ENCODE results near the gene CYB561. TPM values are rescaled to one million over a fixed set of nuclear protein-coding genes. Genes with fewer than 3 reads are reported as not detected.

Gene CYB561
- total and polyA plus RNA-seq, 2 donors (not counting 3 experiments of a cell fraction or from before 2014, with no cell fraction given) = 34.9 to 71.1 TPM

GRCh38 chr17:63407741-63408330, 38.3 kb downstream of the CYB561 start:
- BruUV-seq (replicated peaks) = no TSS peak
- H3K9ac ChIP-seq (replicated peaks; ENCODE audit: extremely low read depth, insufficient read depth, low read length) = no peak overlapping the region
- no peaks in the 10 kb centered on the region for H3K27me3 ChIP-seq (ENCODE audit: control insufficient read depth in 2 of 2, insufficient read depth in 2 of 2, low read length in 2 of 2)
- no peaks in the 10 kb centered on the region for H3K36me3 ChIP-seq (ENCODE audit: control insufficient read depth in 2 of 2, extremely low read depth in 1 of 2, insufficient read depth in 2 of 2, low read length in 2 of 2)
- no peak for TF ChIP-seq MAX (IDR thresholded peaks at IDR 0.05; ENCODE audit: insufficient read depth, insufficient read length)
- no peak for TF ChIP-seq EZH2 (IDR thresholded peaks at IDR 0.05; ENCODE audit: borderline replicate concordance, low read depth, low read length, severe bottlenecking)
- no peak for TF ChIP-seq POLR2AphosphoS5 (IDR thresholded peaks at IDR 0.05; ENCODE audit: insufficient read depth, low read depth, low read length)
- TF ChIP-seq MYC (IDR thresholded peaks at IDR 0.05; ENCODE audit: low read depth, low read length) = no peak
- no peak for TF ChIP-seq CTCF (IDR thresholded peaks at IDR 0.05; ENCODE audit: extremely low read depth in 1 of 2, insufficient read depth in 1 of 2, low read depth in 1 of 2, low read length in 2 of 2)
- TF ChIP-seq GATA2 (IDR thresholded peaks at IDR 0.05; ENCODE audit: insufficient read depth, insufficient read length, low read depth, low read length) = no peak
- TF ChIP-seq POLR2A (IDR thresholded peaks at IDR 0.05; ENCODE audit: low read depth, low read length) = no peak
- CTCF ChIA-PET = interaction anchor here (1.4 to 4.8 kb wide), 5 partner anchors 9 to 855 kb away, joined by 7 to 295 read pairs (median 71); no protein-coding TSS in a partner anchor
- FAIRE-seq (no peak), DNase-seq (ENCODE audit: low read depth, low spot score) (no peak)
- H4K20me1 ChIP-seq (replicated peaks; ENCODE audit: control insufficient read depth, extremely low read depth, insufficient read depth, low read length) = no peaks in the 10 kb centered on the region
- no peak overlapping the region for H3K4me2 ChIP-seq (ENCODE audit: insufficient read depth, low read length)
- dilution Hi-C loops (cut with MboI; ENCODE audit: extremely low pct_ligation_motif_present, low sequenced_read_pairs) = no loop called here
- no peak overlapping the region for H3K4me3 ChIP-seq (replicated peaks in 1 of 3; ENCODE audit: insufficient read depth in 1 of 3, low read depth in 1 of 3, low read length in 3 of 3)
- H2AFZ ChIP-seq (ENCODE audit: low read depth, low read length) = no peak overlapping the region
- H3K4me1 ChIP-seq (ENCODE audit: control insufficient read depth, extremely low read depth, insufficient read depth, low read length) = peaks cover 4% of the 10 kb centered on the region
- intact Hi-C loops (cut with micrococcal nuclease) = loop anchor here (2.0 to 5.0 kb wide), 2 partner anchors 439 to 986 kb away; partner anchors contain the start of gene METTL2A
- no peaks in the 10 kb centered on the region for H3K79me2 ChIP-seq (ENCODE audit: control insufficient read depth, insufficient read depth, low read length)
- no peaks in the 10 kb centered on the region for H3K9me1 ChIP-seq (replicated peaks; ENCODE audit: control insufficient read depth, extremely low read depth, insufficient read depth, low read length)
- POLR2A ChIA-PET = no interaction called here
- no peak overlapping the region for H3K27ac ChIP-seq (ENCODE audit: insufficient read depth, low read depth, low read length)
- H3K9me3 ChIP-seq (replicated peaks; ENCODE audit: control insufficient read depth, insufficient read depth, low read length) = no peaks in the 10 kb centered on the region

All from endothelial cell of umbilical vein (primary cell).